PC-3 (cell line): Measurements from ENCODE around the gene FBXW10B. TPM values are rescaled to one million over a fixed set of nuclear protein-coding genes. Genes with fewer than 3 reads are reported as not detected.
"Not testable (repeated sequence)": the region's sequence is repeated elsewhere in the genome, so short reads cannot be mapped to it uniquely, and the experiment has no call there.

Source experiments
- ATAC-seq: fragments of 200-7000 bp; cut with Tn5 transposase; 2 replicates; pipeline ENCODE4 v1.9.1; 2020; ENCODE audit warnings: mild to moderate bottlenecking, moderate library complexity
- BruUV-seq: library from RNA; stranded (reverse); fragments of 400-500 nt; replicated peaks from 2 replicates; lab custom pipeline; 2021; lab: Mats Ljungman, UMichigan
- CTCF ChIA-PET: fragments of 300-600 bp; sonication (Branson Sonifier 250); formaldehyde crosslinking; loops from one replicate; lab custom pipeline; 2022; ENCODE audit warnings: antibody characterized with exemption; lab: Charles Lee
- POLR2A ChIA-PET: fragments of 300-600 bp; sonication (Branson Sonifier 250); formaldehyde crosslinking; loops from one replicate; lab custom pipeline; 2022; ENCODE audit warnings: antibody characterized with exemption; ENCODE audit not compliant: unreplicated experiment; lab: Charles Lee
- DNase-seq: peaks from one replicate; pipeline ENCODE4 v3.0.0-alpha.2; 2015
- H2AFZ ChIP-seq: fragments of 300-600 bp; sonication (generic); 2 replicates; pipeline ENCODE4 v1.6.0; 2016; ENCODE audit warnings: antibody characterized with exemption, low read length
- H3F3A ChIP-seq: fragments of 300-600 bp; sonication (generic); one replicate; pipeline ENCODE4 v1.6.0; 2017; ENCODE audit warnings: antibody characterized with exemption, low read length, control low read depth, mild to moderate bottlenecking; ENCODE audit not compliant: unreplicated experiment
- H3K27ac ChIP-seq: fragments of 300-600 bp; sonication (generic); 2 replicates; pipeline ENCODE4 v1.5.1; 2016; ENCODE audit warnings: mild to moderate bottlenecking, low read length
- H3K27me3 ChIP-seq: fragments of 300-600 bp; sonication (generic); 2 replicates; pipeline ENCODE4 v1.6.1; 2016; ENCODE audit warnings: low read length, mixed read lengths
- H3K36me3 ChIP-seq: fragments of 300-600 bp; sonication (generic); 2 replicates; pipeline ENCODE4 v1.6.1; 2016; ENCODE audit warnings: low read depth, mixed run types, low read length, mixed read lengths
- H3K4me1 ChIP-seq: fragments of 300-600 bp; sonication (generic); 2 replicates; pipeline ENCODE4 v1.5.1; 2016; ENCODE audit warnings: low read length; ENCODE audit not compliant: insufficient read depth
- H3K4me2 ChIP-seq: fragments of 300-600 bp; sonication (generic); 2 replicates; pipeline ENCODE4 v1.6.0; 2016; ENCODE audit warnings: low read length
- H3K4me3 ChIP-seq: fragments of 300-600 bp; sonication (generic); 2 replicates; pipeline ENCODE4 v1.5.1; 2016; ENCODE audit warnings: mild to moderate bottlenecking, low read length, mixed read lengths
- H3K79me2 ChIP-seq: fragments of 300-600 bp; sonication (generic); 2 replicates; pipeline ENCODE4 v1.6.1; 2017; ENCODE audit warnings: low read length, mixed read lengths
- H3K9ac ChIP-seq: fragments of 300-600 bp; sonication (generic); 2 replicates; pipeline ENCODE4 v1.6.0; 2016; ENCODE audit warnings: mild to moderate bottlenecking, low read length
- H3K9me2 ChIP-seq: fragments of 300-600 bp; sonication (generic); replicated peaks from 2 replicates; pipeline ENCODE4 v1.6.1; 2016; ENCODE audit warnings: mixed run types, low read length, mixed read lengths
- H3K9me3 ChIP-seq: fragments of 300-600 bp; sonication (generic); 2 replicates; pipeline ENCODE4 v1.6.1; 2016; ENCODE audit warnings: low read length, mixed read lengths
- H4K20me1 ChIP-seq: fragments of 300-600 bp; sonication (generic); 2 replicates; pipeline ENCODE4 v1.6.1; 2016; ENCODE audit warnings: low read length, mixed read lengths
- CTCF ChIP-seq: fragments of 300-600 bp; sonication (generic); conservative IDR thresholded peaks from 2 replicates; pipeline ENCODE4 v1.5.1; 2017; ENCODE audit warnings: antibody characterized with exemption, low read depth, mild to moderate bottlenecking, low read length
- EZH2 ChIP-seq: fragments of 300-600 bp; sonication (generic); IDR thresholded peaks from one replicate; pipeline ENCODE4 v1.6.1; 2017; ENCODE audit warnings: antibody characterized with exemption, mild to moderate bottlenecking, low read length; ENCODE audit not compliant: unreplicated experiment
- EZH2phosphoT487 ChIP-seq: fragments of 300-600 bp; sonication (generic); IDR thresholded peaks from 2 replicates; pipeline ENCODE4 v1.6.1; 2018; ENCODE audit warnings: mild to moderate bottlenecking, antibody characterized with exemption, low read length, borderline replicate concordance
- intact Hi-C: fragments of 100-400 bp; cut with micrococcal nuclease; formaldehyde crosslinking; loops from 2 replicates; pipeline ENCODE4 v1.9.0; 2023
- total RNA-seq: library from RNA; depleted of rRNA; stranded (reverse); fragments of >200 nt; gene quantifications from 2 replicates; pipeline ENCODE4 v1.2.3, GENCODE V29; 2014

FBXW10B gene
- total RNA-seq, 1 experiment from 2014 or later: 7.0 TPM

- Histone ChIP-seq H3K9me3 (no peaks in the 10 kb centered on the region), H3K27ac (peak overlapping the region; percentile 85), H3K79me2 (peaks cover 57% of the 10 kb centered on the region), H3K9ac (peak overlapping the region; percentile 79), H3K27me3 (no peaks in the 10 kb centered on the region), H3K9me2 (no peaks in the 10 kb centered on the region), H3K4me2 (peak overlapping the region; percentile 86), H3K4me1 (peaks cover 42% of the 10 kb centered on the region), H3K4me3 (peak overlapping the region; percentile 79), H3K36me3 (0 out of 2 replicates have a peak, but pooled peaks cover 2% of the 10 kb centered on the region), H3F3A (peaks cover 6% of the 10 kb centered on the region), H4K20me1 (no peaks in the 10 kb centered on the region), H2AFZ (no peak overlapping the region)
- intact Hi-C loops: loop anchor here (2.0 kb wide), 1 partner anchor 35 kb away; the partner anchor contains the start of gene TRIM16
- CTCF ChIA-PET: no interaction called here
- POLR2A ChIA-PET: interaction anchor here (0.6 to 0.9 kb wide), 2 partner anchors 139 to 350 kb away, joined by 3 to 10 read pairs; partner anchors contain the start of genes TTC19 and ZSWIM7
- ATAC-seq (peak; percentile 8), DNase-seq (peak; percentile 94)
- TF ChIP-seq EZH2phosphoT487 (no peak), EZH2 (no peak), CTCF (no peak)
- no TSS peak for BruUV-seq
These were observed 30.4 kb upstream of the FBXW10B start for GRCh38 chr17:15649861-15650421.

- H4K20me1 ChIP-seq: no peaks in the 10 kb centered on the region
- H3K9me3 ChIP-seq: no peaks in the 10 kb centered on the region
- intact Hi-C loops: no loop called here
- ChIA-PET POLR2A (no interaction called here), CTCF (no interaction called here)
- DNase-seq: no peak
- H3K9ac ChIP-seq: no peak overlapping the region
- H3K4me2 ChIP-seq: peak overlapping the region; percentile 86
- peak overlapping the region; percentile 79 for H3K4me3 ChIP-seq
- peaks cover 47% of the 10 kb centered on the region for H3K4me1 ChIP-seq
- H2AFZ ChIP-seq: no peak overlapping the region
- peaks cover 64% of the 10 kb centered on the region for H3K79me2 ChIP-seq
- no peaks in the 10 kb centered on the region for H3K27me3 ChIP-seq
- H3F3A ChIP-seq: peaks cover 6% of the 10 kb centered on the region
- TF ChIP-seq CTCF: no peak
- 0 out of 2 replicates have a peak, but pooled peaks cover 2% of the 10 kb centered on the region for H3K36me3 ChIP-seq
- no peaks in the 10 kb centered on the region for H3K9me2 ChIP-seq
- no peak for ATAC-seq
- BruUV-seq: no TSS peak
- 0 out of 2 replicates have a peak overlapping the region, but pooled peaks have one; percentile 85 for H3K27ac ChIP-seq
These were observed 28.9 kb upstream of the FBXW10B start for GRCh38 chr17:15648386-15648785.

- H3F3A ChIP-seq, H4K20me1 ChIP-seq, H2AFZ ChIP-seq, intact Hi-C loops, H3K36me3 ChIP-seq, BruUV-seq, POLR2A ChIA-PET, H3K9me2 ChIP-seq, H3K9me3 ChIP-seq, CTCF ChIA-PET, H3K27me3 ChIP-seq, H3K4me3 ChIP-seq: not testable (repeated sequence)
- H3K4me2 ChIP-seq: peak overlapping the region; percentile 69
- ATAC-seq (peak; percentile 48), DNase-seq (peak; percentile 81)
- H3K79me2 ChIP-seq: peaks cover 58% of the 10 kb centered on the region
- H3K9ac ChIP-seq: peak overlapping the region; percentile 73
- H3K4me1 ChIP-seq: peaks cover 51% of the 10 kb centered on the region
- peak overlapping the region; percentile 85 for H3K27ac ChIP-seq
These were observed 26.4 kb upstream of the FBXW10B start for GRCh38 chr17:15645942-15646312.

GRCh38 chr17:15645099-15645941 is 25.8 kb upstream of the FBXW10B start:
- peak overlapping the region; percentile 69 for H3K4me2 ChIP-seq
- POLR2A ChIA-PET, H3K27me3 ChIP-seq, H3K36me3 ChIP-seq, H3K9me2 ChIP-seq, BruUV-seq, H2AFZ ChIP-seq, H4K20me1 ChIP-seq, H3F3A ChIP-seq, CTCF ChIA-PET, intact Hi-C loops, H3K9me3 ChIP-seq, H3K4me3 ChIP-seq: not testable (repeated sequence)
- ATAC-seq (peak; percentile 11), DNase-seq (peak; percentile 49)
- peak overlapping the region; percentile 73 for H3K9ac ChIP-seq
- peak overlapping the region; percentile 85 for H3K27ac ChIP-seq
- peaks cover 52% of the 10 kb centered on the region for H3K79me2 ChIP-seq
- peaks cover 51% of the 10 kb centered on the region for H3K4me1 ChIP-seq
